Muscle of leg (tissue), 11 donors: Measurements from ENCODE around the gene DMGDH. TPM values are rescaled to one million over a fixed set of nuclear protein-coding genes. Genes with fewer than 3 reads are reported as not detected.

ENCODE experiments used
- DNase-seq: peaks from one replicate; pipeline ENCODE4 v3.0.0; 2013
- H3K27ac ChIP-seq: one replicate; pipeline ENCODE4 v1.5.1; 2013; ENCODE audit warnings: mild to moderate bottlenecking, low read length, control low read depth
- H3K27me3 ChIP-seq: one replicate; pipeline ENCODE4 v1.6.1; 2013; ENCODE audit warnings: low read length; ENCODE audit not compliant: control insufficient read depth, insufficient read depth
- H3K36me3 ChIP-seq: one replicate; pipeline ENCODE4 v1.6.1; 2013; ENCODE audit warnings: low read length; ENCODE audit not compliant: control insufficient read depth, insufficient read depth
- H3K4me1 ChIP-seq: one replicate; pipeline ENCODE4 v1.6.1; 2013; ENCODE audit warnings: low read length; ENCODE audit not compliant: control insufficient read depth, insufficient read depth
- H3K4me3 ChIP-seq: one replicate; pipeline ENCODE4 v1.5.1; 2013; ENCODE audit warnings: low read length, control low read depth
- H3K9me3 ChIP-seq: replicated peaks from 2 replicates; pipeline ENCODE4 v1.6.1; 2013; ENCODE audit warnings: low read depth, low read length; ENCODE audit not compliant: control insufficient read depth
- WGBS: methylation state at CpG from one replicate; pipeline ENCODE4 v1.1.5; 2013; ENCODE audit warnings: missing lambda C conversion rate; ENCODE audit not compliant: insufficient coverage; 5-methylcytosine and 5-hydroxymethylcytosine counted together
- polyA plus RNA-seq, 8 donors: library from polyadenylated mRNA; unstranded; fragments of 120-200 nt; gene quantifications; one replicate each; pipeline versions ENCODE4 v1.2.1 to v1.2.3, GENCODE V29; 2013; ENCODE audit warnings: inconsistent platforms in 1 of 8, low replicate concordance in 1 of 8; ENCODE audit not compliant: insufficient read length in 8 of 8, insufficient read depth in 1 of 8
- total RNA-seq: library from RNA; stranded (reverse); fragments of 120-200 nt; gene quantifications from one replicate; pipeline ENCODE4 v1.2.4, GENCODE V29; 2013

Gene DMGDH
- total and polyA plus RNA-seq, 9 donors: 1.4 to 2.9 (median 2.1) TPM

- no peaks in the 10 kb centered on the region for H3K27me3 ChIP-seq
- no peak overlapping the region for H3K4me3 ChIP-seq
These were observed 47.7 kb downstream of the DMGDH start for GRCh38 chr5:79021753-79022152.

GRCh38 chr5:79020861-79021561 lies 48.5 kb downstream of the DMGDH start:
- H3K36me3 ChIP-seq: no peaks in the 10 kb centered on the region
- H3K27me3 ChIP-seq: no peaks in the 10 kb centered on the region
- no CpG with 5 or more reads among the region's 14 CpGs for WGBS
- H3K4me3 ChIP-seq: no peak overlapping the region
- no peaks in the 10 kb centered on the region for H3K4me1 ChIP-seq
- no peaks in the 10 kb centered on the region for H3K9me3 ChIP-seq
- DNase-seq: peak; percentile 81
- no peak overlapping the region for H3K27ac ChIP-seq

More at GRCh38 chr5:79021753-79022152, 47.7 kb downstream of the DMGDH start:
- no peaks in the 10 kb centered on the region for H3K9me3 ChIP-seq
- H3K36me3 ChIP-seq: no peaks in the 10 kb centered on the region
- H3K4me1 ChIP-seq: no peaks in the 10 kb centered on the region
- no peak for DNase-seq
- no CpG with 5 or more reads among the region's 4 CpGs for WGBS
- no peak overlapping the region for H3K27ac ChIP-seq

GRCh38 chr5:79014631-79015030 lies 54.8 kb downstream of the DMGDH start:
- H3K4me3 ChIP-seq: no peak overlapping the region
- 100% methylated on average over 2 of the region's 2 CpGs for WGBS
- no peak for DNase-seq
- H3K36me3 ChIP-seq: no peaks in the 10 kb centered on the region
- peaks cover 3% of the 10 kb centered on the region for H3K9me3 ChIP-seq
- no peaks in the 10 kb centered on the region for H3K27me3 ChIP-seq
- no peak overlapping the region for H3K27ac ChIP-seq
- no peaks in the 10 kb centered on the region for H3K4me1 ChIP-seq

GRCh38 chr5:79011869-79012268 lies 57.6 kb downstream of the DMGDH start:
- no peak overlapping the region for H3K4me3 ChIP-seq
- no peak for DNase-seq
- no peak overlapping the region for H3K27ac ChIP-seq
- peaks cover 3% of the 10 kb centered on the region for H3K9me3 ChIP-seq
- no peaks in the 10 kb centered on the region for H3K4me1 ChIP-seq
- H3K36me3 ChIP-seq: no peaks in the 10 kb centered on the region
- no peaks in the 10 kb centered on the region for H3K27me3 ChIP-seq

- Histone ChIP-seq H3K27me3 (no peaks in the 10 kb centered on the region), H3K9me3 (peaks cover 3% of the 10 kb centered on the region), H3K4me1 (no peaks in the 10 kb centered on the region), H3K27ac (no peak overlapping the region), H3K4me3 (no peak overlapping the region), H3K36me3 (no peaks in the 10 kb centered on the region)
- no peak for DNase-seq
- no CpG with 5 or more reads among the region's 1 CpG for WGBS
These were observed 58.1 kb downstream of the DMGDH start for GRCh38 chr5:79011219-79011836.

- no peak overlapping the region for H3K4me3 ChIP-seq
- peaks cover 3% of the 10 kb centered on the region for H3K9me3 ChIP-seq
- H3K36me3 ChIP-seq: no peaks in the 10 kb centered on the region
- no peaks in the 10 kb centered on the region for H3K27me3 ChIP-seq
- no peaks in the 10 kb centered on the region for H3K4me1 ChIP-seq
- DNase-seq: no peak
- WGBS: no CpG with 5 or more reads among the region's 3 CpGs
- no peak overlapping the region for H3K27ac ChIP-seq
These were observed 61.1 kb downstream of the DMGDH start for GRCh38 chr5:79008362-79008761.

- H3K4me3 ChIP-seq: no peak overlapping the region
- peaks cover 3% of the 10 kb centered on the region for H3K9me3 ChIP-seq
- DNase-seq: no peak
- H3K27ac ChIP-seq: no peak overlapping the region
- no peaks in the 10 kb centered on the region for H3K27me3 ChIP-seq
- H3K36me3 ChIP-seq: no peaks in the 10 kb centered on the region
- no CpG with 5 or more reads among the region's 3 CpGs for WGBS
- H3K4me1 ChIP-seq: no peaks in the 10 kb centered on the region
These were observed 61.6 kb downstream of the DMGDH start for GRCh38 chr5:79007872-79008271.

GRCh38 chr5:79005936-79006631 lies 63.4 kb downstream of the DMGDH start:
- Histone ChIP-seq H3K4me1 (no peaks in the 10 kb centered on the region), H3K4me3 (no peak overlapping the region), H3K9me3 (no peaks in the 10 kb centered on the region), H3K27me3 (no peaks in the 10 kb centered on the region), H3K27ac (no peak overlapping the region), H3K36me3 (no peaks in the 10 kb centered on the region)
- WGBS: no CpG with 5 or more reads among the region's 6 CpGs
- no peak for DNase-seq

GRCh38 chr5:79005151-79005550 lies 64.3 kb downstream of the DMGDH start:
- WGBS: no CpG with 5 or more reads among the region's 4 CpGs
- H3K27ac ChIP-seq: no peak overlapping the region
- H3K27me3 ChIP-seq: no peaks in the 10 kb centered on the region
- H3K36me3 ChIP-seq: no peaks in the 10 kb centered on the region
- DNase-seq: no peak
- H3K4me3 ChIP-seq: no peak overlapping the region
- no peaks in the 10 kb centered on the region for H3K4me1 ChIP-seq
- no peaks in the 10 kb centered on the region for H3K9me3 ChIP-seq

- no CpG with 5 or more reads among the region's 1 CpG for WGBS
- Histone ChIP-seq H3K27ac (no peak overlapping the region), H3K9me3 (no peaks in the 10 kb centered on the region), H3K36me3 (no peaks in the 10 kb centered on the region), H3K4me1 (no peaks in the 10 kb centered on the region), H3K4me3 (no peak overlapping the region), H3K27me3 (peaks cover 2% of the 10 kb centered on the region)
- no peak for DNase-seq
These were observed 67.1 kb downstream of the DMGDH start for GRCh38 chr5:79002374-79002773.
